B cell (primary cell): ENCODE measurements around the gene CYP26B1. TPM values are rescaled to one million over a fixed set of nuclear protein-coding genes. Genes with fewer than 3 reads are reported as not detected.

Experiments
- ATAC-seq: fragments of 200-7000 bp; cut with Tn5 transposase; one replicate; pipeline ENCODE4 v1.10.0; 2021; ENCODE audit warnings: low read depth, mild to moderate bottlenecking, moderate number of reproducible peaks, moderate library complexity
- CTCF ChIA-PET: fragments of 350-600 bp; sonication (Branson Sonifier 250); formaldehyde crosslinking; loops from one replicate; lab custom pipeline; 2021; ENCODE audit warnings: antibody characterized with exemption, inconsistent platforms; lab: Charles Lee
- POLR2A ChIA-PET: fragments of 350-600 bp; sonication (Branson Sonifier 250); formaldehyde crosslinking; loops from one replicate; lab custom pipeline; 2021; ENCODE audit warnings: antibody characterized with exemption; lab: Charles Lee
- DNase-seq: peaks from one replicate; pipeline ENCODE4 v3.0.0; 2013
- H2AFZ ChIP-seq: 2 replicates; pipeline ENCODE4 v1.6.1; 2012; ENCODE audit warnings: mild to moderate bottlenecking, low read depth, low read length; ENCODE audit not compliant: insufficient read depth, poor library complexity, severe bottlenecking
- H3K27ac ChIP-seq, 2 donors: 1 replicate in 1 of 2; 2 replicates in 1 of 2; pipeline ENCODE4 v1.5.1; 2012 to 2013; ENCODE audit warnings: low read length in 2 of 2, mild to moderate bottlenecking in 2 of 2, moderate library complexity in 1 of 2
- H3K27me3 ChIP-seq, 4 experiments: fragments of 200-600 bp in 1 of 4; sonication (generic) in 1 of 4; replicated peaks in 1 of 4; 1 replicate in 2 of 4; 2 replicates in 2 of 4; pipeline versions ENCODE4 v1.6.1 to v1.7.0; 2013 to 2016; ENCODE audit warnings: low read length in 3 of 4, mild to moderate bottlenecking in 2 of 4, mixed read lengths in 1 of 4, moderate library complexity in 1 of 4; ENCODE audit not compliant: insufficient read depth in 4 of 4, control insufficient read depth in 3 of 4; ENCODE audit errors: control extremely low read depth in 1 of 4
- H3K36me3 ChIP-seq, 2 experiments: replicated peaks in 1 of 2; 1 replicate in 1 of 2; 2 replicates in 1 of 2; pipeline versions ENCODE4 v1.6.1 to v1.7.1; 2013; ENCODE audit warnings: low read length in 1 of 2; ENCODE audit not compliant: insufficient read depth in 2 of 2, control insufficient read depth in 1 of 2; ENCODE audit errors: control extremely low read depth in 1 of 2, extremely low read depth in 1 of 2
- H3K4me1 ChIP-seq, 2 donors: fragments of 200-600 bp in 1 of 2; sonication (generic) in 1 of 2; 1 replicate in 1 of 2; 2 replicates in 1 of 2; pipeline versions ENCODE4 v1.5.1 to v1.6.1; 2013 to 2017; ENCODE audit warnings: low read length in 2 of 2; ENCODE audit not compliant: control insufficient read depth in 2 of 2, insufficient read depth in 2 of 2
- H3K4me2 ChIP-seq: replicated peaks from 2 replicates; pipeline ENCODE3; 2012; ENCODE audit warnings: mild to moderate bottlenecking, low read depth, low read length; ENCODE audit not compliant: poor library complexity, severe bottlenecking
- H3K4me3 ChIP-seq, 5 experiments: fragments of 200-600 bp in 1 of 5; sonication (generic) in 1 of 5; 1 replicate in 3 of 5; 2 replicates in 2 of 5; pipeline versions ENCODE4 v1.5.1 to v1.7.0; 2011 to 2016; ENCODE audit warnings: low read length in 4 of 5, mild to moderate bottlenecking in 4 of 5, low read depth in 2 of 5, control low read depth in 1 of 5, moderate library complexity in 1 of 5; ENCODE audit not compliant: insufficient read depth in 1 of 5; ENCODE audit errors: control extremely low read depth in 1 of 5, extremely low read depth in 1 of 5
- H3K79me2 ChIP-seq: fragments of 200-600 bp; sonication (generic); one replicate; pipeline ENCODE4 v1.6.0; 2016; ENCODE audit warnings: low read length; ENCODE audit not compliant: control insufficient read depth, insufficient read depth
- H3K9ac ChIP-seq: fragments of 200-600 bp; sonication (generic); 2 replicates; pipeline ENCODE4 v1.6.1; 2017; ENCODE audit warnings: mild to moderate bottlenecking, low read length, moderate library complexity
- H3K9me3 ChIP-seq, 3 donors: one replicate each; pipeline versions ENCODE4 v1.6.1 to v1.7.1; 2013; ENCODE audit warnings: low read length in 2 of 3; ENCODE audit not compliant: control insufficient read depth in 2 of 3, insufficient read depth in 1 of 3; ENCODE audit errors: control extremely low read depth in 1 of 3
- H4K20me1 ChIP-seq: 2 replicates; pipeline ENCODE4 v1.6.0; 2012; ENCODE audit warnings: mild to moderate bottlenecking, low read length; ENCODE audit not compliant: insufficient read depth, control insufficient read depth, poor library complexity, severe bottlenecking
- H3K27ac Mint-ChIP-seq: one replicate; pipeline ENCODE4 v1.8.0; 2021; ENCODE audit warnings: mixed read lengths
- H3K27me3 Mint-ChIP-seq: one replicate; pipeline ENCODE4 v1.8.0; 2021; ENCODE audit warnings: mixed read lengths
- H3K4me1 Mint-ChIP-seq: one replicate; pipeline ENCODE4 v1.8.0; 2021; ENCODE audit warnings: mixed read lengths
- H3K4me3 Mint-ChIP-seq: one replicate; pipeline ENCODE4 v1.8.0; 2021; ENCODE audit warnings: mixed read lengths
- H3K9me3 Mint-ChIP-seq: one replicate; pipeline ENCODE4 v1.8.0; 2022; ENCODE audit warnings: mixed read lengths; ENCODE audit not compliant: insufficient read depth
- CTCF ChIP-seq: fragments of 200-600 bp; IDR thresholded peaks from one replicate; pipeline ENCODE4 v1.8.0; 2022; ENCODE audit warnings: antibody characterized with exemption, mild to moderate bottlenecking
- EZH2 ChIP-seq: IDR thresholded peaks from 2 replicates; pipeline ENCODE4 v1.6.1; 2012; ENCODE audit warnings: borderline replicate concordance, low read depth, mild to moderate bottlenecking, moderate library complexity, low read length; ENCODE audit not compliant: insufficient read depth, poor library complexity, severe bottlenecking
- WGBS: methylation state at CpG from one replicate; pipeline ENCODE4 v1.1.5; 2013; ENCODE audit warnings: missing lambda C conversion rate; ENCODE audit not compliant: insufficient coverage; 5-methylcytosine and 5-hydroxymethylcytosine counted together
- intact Hi-C: fragments of 100-400 bp; cut with micrococcal nuclease; formaldehyde crosslinking; loops from one replicate; pipeline ENCODE4 v1.10.0; 2022
- polyA plus RNA-seq: library from polyadenylated mRNA; depleted of rRNA; stranded (reverse); fragments of >200 nt; gene quantifications from 2 replicates; pipeline ENCODE4 v1.2.3, GENCODE V29; 2012
- total RNA-seq, 2 donors: library from RNA; stranded (reverse); fragments of 120-200 nt in 1 of 2; gene quantifications; 1 replicate in 1 of 2; 2 replicates in 1 of 2; pipeline versions ENCODE4 v1.2.3 to v1.2.4, GENCODE V29; 2013 to 2022

CYP26B1 gene
- total and polyA plus RNA-seq, 2 donors (not counting 1 experiment from before 2014, with no cell fraction given) = not detected

GRCh38 chr2:72092111-72092510 lies 55.6 kb downstream of the CYP26B1 start:
- ChIA-PET CTCF (no interaction called here), POLR2A (no interaction called here)
- H3K4me1 ChIP-seq = no peaks in the 10 kb centered on the region
- H3K9ac ChIP-seq = no peak overlapping the region
- no peak overlapping the region for H3K27ac ChIP-seq
- H3K79me2 ChIP-seq = no peaks in the 10 kb centered on the region
- no peaks in the 10 kb centered on the region for H3K4me1 Mint-ChIP-seq
- 82% methylated on average over 2 of the region's 6 CpGs for WGBS
- H3K9me3 ChIP-seq = peaks cover 0 to 7% (median 0%) of the 10 kb centered on the region in 3 donors
- no peak for DNase-seq
- no peak overlapping the region for H3K4me3 ChIP-seq
- TF ChIP-seq EZH2 = no peak
- no peak for TF ChIP-seq CTCF
- intact Hi-C loops = no loop called here
- H3K27me3 ChIP-seq = no peaks in the 10 kb centered on the region
- H3K27me3 Mint-ChIP-seq = no peaks in the 10 kb centered on the region
- H3K4me3 Mint-ChIP-seq = no peak overlapping the region
- no peak overlapping the region for H3K4me2 ChIP-seq
- H3K27ac Mint-ChIP-seq = no peak overlapping the region
- H3K9me3 Mint-ChIP-seq = peaks cover 2% of the 10 kb centered on the region
- no peak overlapping the region for H2AFZ ChIP-seq
- no peaks in the 10 kb centered on the region for H4K20me1 ChIP-seq
- H3K36me3 ChIP-seq = no peaks in the 10 kb centered on the region
- ATAC-seq = no peak

- Histone ChIP-seq H3K4me3 (no peak overlapping the region), H3K4me1 (no peaks in the 10 kb centered on the region), H3K27me3 (no peaks in the 10 kb centered on the region), H3K9me3 (peaks cover 0 to 7% (median 0%) of the 10 kb centered on the region in 3 donors), H3K27ac (no peak overlapping the region), H3K36me3 (no peaks in the 10 kb centered on the region), H4K20me1 (no peaks in the 10 kb centered on the region), H3K4me2 (no peak overlapping the region), H3K79me2 (no peaks in the 10 kb centered on the region), H3K9ac (no peak overlapping the region), H2AFZ (no peak overlapping the region)
- no peaks in the 10 kb centered on the region for H3K27me3 Mint-ChIP-seq
- 93% methylated on average over 4 of the region's 4 CpGs for WGBS
- ChIA-PET CTCF (no interaction called here), POLR2A (no interaction called here)
- H3K4me1 Mint-ChIP-seq = no peaks in the 10 kb centered on the region
- H3K4me3 Mint-ChIP-seq = no peak overlapping the region
- H3K9me3 Mint-ChIP-seq = peaks cover 2% of the 10 kb centered on the region
- no peak overlapping the region for H3K27ac Mint-ChIP-seq
- no peak for ATAC-seq
- intact Hi-C loops = no loop called here
- TF ChIP-seq CTCF (no peak), EZH2 (no peak)
- DNase-seq = no peak
Measured at GRCh38 chr2:72090781-72091482, 56.7 kb downstream of the CYP26B1 start.
